H1 (cell line): ENCODE measurements around the gene RPS3. TPM values are rescaled to one million over a fixed set of nuclear protein-coding genes. Genes with fewer than 3 reads are reported as not detected.

Experiments used
- CTCF ChIA-PET: fragments of 300-600 bp; sonication (Branson Sonifier 250); formaldehyde crosslinking; loops from one replicate; lab custom pipeline; 2021; ENCODE audit not compliant: partially characterized antibody; lab: Charles Lee
- POLR2A ChIA-PET: fragments of 300-600 bp; sonication (Branson Sonifier 250); formaldehyde crosslinking; loops from one replicate; lab custom pipeline; 2021; ENCODE audit warnings: inconsistent platforms; ENCODE audit not compliant: partially characterized antibody; lab: Charles Lee
- DNase-seq, 2 experiments: peaks; one replicate each; pipeline versions ENCODE4 v3.0.0 to v3.0.0-alpha.2; 2010 to 2022; ENCODE audit warnings: low spot score in 2 of 2, low read depth in 1 of 2, mixed read lengths in 1 of 2
- FAIRE-seq: peaks from 2 replicates; lab custom pipeline; 2011; peaks lifted over from hg19 to GRCh38; lab: Jason Lieb, UNC
- H2AFZ ChIP-seq: 2 replicates; pipeline ENCODE4 v1.8.1; 2012; ENCODE audit warnings: low read length, inconsistent platforms
- H2AK5ac ChIP-seq: 2 replicates; pipeline ENCODE4 v1.6.1; 2013; ENCODE audit warnings: low read depth, low read length
- H2BK120ac ChIP-seq: replicated peaks from 2 replicates; pipeline ENCODE3; 2013; ENCODE audit warnings: low read depth, low read length, inconsistent platforms
- H2BK12ac ChIP-seq: 2 replicates; pipeline ENCODE4 v1.6.1; 2013; ENCODE audit warnings: low read depth, low read length
- H2BK15ac ChIP-seq: 2 replicates; pipeline ENCODE4 v1.6.1; 2013; ENCODE audit warnings: low read length
- H2BK20ac ChIP-seq: 2 replicates; pipeline ENCODE4 v1.6.1; 2013; ENCODE audit warnings: low read length
- H2BK5ac ChIP-seq: 2 replicates; pipeline ENCODE4 v1.6.1; 2013; ENCODE audit warnings: low read depth, low read length
- H3K14ac ChIP-seq: 2 replicates; pipeline ENCODE4 v1.6.1; 2013; ENCODE audit warnings: inconsistent platforms; ENCODE audit not compliant: insufficient read length
- H3K18ac ChIP-seq: 2 replicates; pipeline ENCODE4 v1.6.1; 2013; ENCODE audit warnings: low read length; ENCODE audit errors: extremely low read depth
- H3K23ac ChIP-seq: 2 replicates; pipeline ENCODE4 v1.6.1; 2013; ENCODE audit warnings: inconsistent platforms; ENCODE audit not compliant: insufficient read length
- H3K23me2 ChIP-seq: 2 replicates; pipeline ENCODE4 v1.6.1; 2013; ENCODE audit warnings: low read depth, low read length
- H3K27ac ChIP-seq: 2 replicates; pipeline ENCODE4 v1.6.1; 2011; ENCODE audit warnings: low read depth, low read length, inconsistent platforms
- H3K27me3 ChIP-seq, 4 experiments: replicated peaks in 1 of 4; 1 replicate in 1 of 4; 2 replicates in 3 of 4; pipeline versions ENCODE4 v1.6.1 to v1.8.1; 2011 to 2013; ENCODE audit warnings: low read length in 3 of 4, mild to moderate bottlenecking in 3 of 4, inconsistent platforms in 2 of 4, mixed read lengths in 2 of 4, moderate library complexity in 1 of 4; ENCODE audit not compliant: control insufficient read depth in 3 of 4, insufficient read depth in 3 of 4; ENCODE audit errors: extremely low read depth in 1 of 4
- H3K36me3 ChIP-seq, 4 experiments: 2 replicates each; pipeline versions ENCODE4 v1.6.1 to v1.8.1; 2011 to 2013; ENCODE audit warnings: mild to moderate bottlenecking in 4 of 4, low read length in 3 of 4, moderate library complexity in 2 of 4, control low read depth in 1 of 4, inconsistent platforms in 1 of 4; ENCODE audit not compliant: insufficient read depth in 4 of 4, control insufficient read depth in 2 of 4
- H3K4ac ChIP-seq: replicated peaks from 2 replicates; pipeline ENCODE3; 2013; ENCODE audit warnings: low read length, low read depth, mixed read lengths, inconsistent platforms; ENCODE audit not compliant: insufficient read length
- H3K4me1 ChIP-seq, 4 experiments: replicated peaks in 1 of 4; 1 replicate in 1 of 4; 2 replicates in 3 of 4; pipeline versions ENCODE4 v1.6.1 to v1.8.1; 2011 to 2013; ENCODE audit warnings: low read length in 3 of 4, inconsistent platforms in 2 of 4, mixed read lengths in 1 of 4; ENCODE audit not compliant: insufficient read depth in 4 of 4, control insufficient read depth in 3 of 4
- H3K4me2 ChIP-seq, 2 experiments: 2 replicates each; pipeline versions ENCODE4 v1.6.1 to v1.8.1; 2011 to 2013; ENCODE audit warnings: low read depth in 2 of 2, low read length in 2 of 2, control low read depth in 1 of 2, inconsistent platforms in 1 of 2, mild to moderate bottlenecking in 1 of 2; ENCODE audit not compliant: insufficient read depth in 1 of 2
- H3K4me3 ChIP-seq, 4 experiments: fragments of 200-600, 300-600 bp in 1 of 4; sonication (generic), shearing (Covaris generic), sonication (Bioruptor Twin) in 1 of 4; 2 replicates each; pipeline versions ENCODE4 v1.5.1 to v1.8.1; 2011 to 2016; ENCODE audit warnings: low read length in 4 of 4, low read depth in 3 of 4, control low read depth in 2 of 4, inconsistent platforms in 2 of 4, mild to moderate bottlenecking in 2 of 4, mixed read lengths in 1 of 4, moderate library complexity in 1 of 4; ENCODE audit not compliant: insufficient read depth in 2 of 4; ENCODE audit errors: extremely low read depth in 1 of 4
- H3K56ac ChIP-seq: replicated peaks from 2 replicates; pipeline ENCODE3; 2013; ENCODE audit warnings: low read depth, mild to moderate bottlenecking, mixed read lengths, low read length, inconsistent platforms; ENCODE audit not compliant: insufficient read length
- H3K79me1 ChIP-seq: 2 replicates; pipeline ENCODE4 v1.6.1; 2013; ENCODE audit warnings: low read depth, low read length, control low read depth
- H3K79me2 ChIP-seq, 2 experiments: 2 replicates each; pipeline versions ENCODE4 v1.6.1 to v1.8.1; 2012 to 2013; ENCODE audit warnings: low read length in 2 of 2, mild to moderate bottlenecking in 2 of 2, inconsistent platforms in 1 of 2; ENCODE audit not compliant: insufficient read depth in 2 of 2, control insufficient read depth in 1 of 2
- H3K9ac ChIP-seq, 4 experiments: replicated peaks in 1 of 4; 1 replicate in 1 of 4; 2 replicates in 3 of 4; pipeline versions ENCODE4 v1.6.1 to v1.8.1; 2011 to 2013; ENCODE audit warnings: low read depth in 3 of 4, low read length in 3 of 4, control low read depth in 2 of 4, mild to moderate bottlenecking in 2 of 4, moderate library complexity in 2 of 4, inconsistent platforms in 1 of 4; ENCODE audit errors: extremely low read depth in 1 of 4
- H3K9me3 ChIP-seq, 2 experiments: 2 replicates each; pipeline versions ENCODE4 v1.6.1 to v1.8.1; 2012 to 2013; ENCODE audit warnings: mild to moderate bottlenecking in 2 of 2, moderate library complexity in 2 of 2, control low read depth in 1 of 2, inconsistent platforms in 1 of 2, low read depth in 1 of 2, low read length in 1 of 2, mixed read lengths in 1 of 2; ENCODE audit not compliant: insufficient read depth in 2 of 2
- H4K20me1 ChIP-seq, 2 experiments: replicated peaks in 1 of 2; 2 replicates each; pipeline versions ENCODE3 to v1.8.1; 2011 to 2013; ENCODE audit warnings: inconsistent platforms in 2 of 2, low read length in 2 of 2, mild to moderate bottlenecking in 1 of 2; ENCODE audit not compliant: insufficient read depth in 2 of 2, control insufficient read depth in 1 of 2
- H4K5ac ChIP-seq: 2 replicates; pipeline ENCODE4 v1.6.1; 2013; ENCODE audit warnings: low read length, low read depth, mixed read lengths, inconsistent platforms; ENCODE audit not compliant: insufficient read length
- H4K8ac ChIP-seq: 2 replicates; pipeline ENCODE4 v1.8.0; 2013; ENCODE audit warnings: mild to moderate bottlenecking, moderate library complexity, low read length, inconsistent platforms; ENCODE audit not compliant: insufficient read depth; ENCODE audit errors: extremely low read depth
- H4K91ac ChIP-seq: replicated peaks from 2 replicates; pipeline ENCODE3; 2013; ENCODE audit warnings: low read length, mixed read lengths, inconsistent platforms; ENCODE audit not compliant: insufficient read length
- JUND ChIP-seq: IDR thresholded peaks from 2 replicates; pipeline ENCODE4 v1.6.1; 2011; ENCODE audit warnings: mild to moderate bottlenecking, improper control_type of control experiment, low read length
- RAD21 ChIP-seq, 2 experiments: IDR thresholded peaks in 1 of 2; conservative IDR thresholded peaks in 1 of 2; 2 replicates each; pipeline ENCODE4 v1.6.1; 2011; ENCODE audit warnings: low read depth in 2 of 2, low read length in 2 of 2, improper control_type of control experiment in 1 of 2, inconsistent platforms in 1 of 2, mild to moderate bottlenecking in 1 of 2, moderate library complexity in 1 of 2
- SP4 ChIP-seq: IDR thresholded peaks from 2 replicates; pipeline ENCODE4 v1.6.1; 2012; ENCODE audit warnings: low read length, inconsistent platforms
- WGBS, 2 experiments: shearing (Covaris generic) in 1 of 2; methylation state at CpG; one replicate each; pipeline versions ENCODE4 v1.1.6 to v1.1.7; 2013 to 2015; ENCODE audit warnings: low lambda C conversion rate in 2 of 2, mixed read lengths in 2 of 2, inconsistent platforms in 1 of 2, low coverage in 1 of 2, missing lambda C conversion rate in 1 of 2; ENCODE audit not compliant: insufficient replicate concordance in 2 of 2, insufficient coverage in 1 of 2, insufficient read length in 1 of 2; ENCODE audit errors: extremely low coverage in 1 of 2, missing lambda C conversion rate in 1 of 2; 5-methylcytosine and 5-hydroxymethylcytosine counted together
- polyA plus RNA-seq, 7 experiments: library from polyadenylated mRNA; depleted of rRNA in 3 of 7; stranded (reverse) in 5 of 7; unstranded in 2 of 7; fragments of >200 nt in 5 of 7; fragments of 200-250 nt in 2 of 7; gene quantifications; 1 replicate in 5 of 7; 2 replicates in 1 of 7; 4 replicates in 1 of 7; pipeline versions ENCODE4 v1.2.1 to v1.2.3, GENCODE V29; 2011 to 2013; ENCODE audit warnings: missing spikeins in 2 of 7, mixed read lengths in 2 of 7
- total RNA-seq: library from RNA; stranded (reverse); fragmentation: NEBNext Ultra II Directional; extraction: Animal tissue kit (Norgen Biotek cat#: 25700); gene quantifications from 2 replicates; pipeline ENCODE4 v1.2.1, GENCODE V29; 2021
- TF ChIP-seq, protein P1 (sequence below), 3 experiments: IDR thresholded peaks; 1 replicate in 2 of 3; 2 replicates in 1 of 3; pipeline versions ENCODE4 v1.5.1 to v1.6.1; 2011; ENCODE audit warnings: low read length in 3 of 3, mild to moderate bottlenecking in 3 of 3, inconsistent platforms in 2 of 3, low read depth in 1 of 3, moderate library complexity in 1 of 3; ENCODE audit not compliant: insufficient read depth in 1 of 3; ENCODE audit errors: control extremely low read depth in 1 of 3

The RPS3 gene
- total and polyA plus RNA-seq, 2 of the 8 experiments (the other 6 are each of a cell fraction or from before 2014, with no cell fraction given), result 3,813 to 4,194 TPM

DNA sequence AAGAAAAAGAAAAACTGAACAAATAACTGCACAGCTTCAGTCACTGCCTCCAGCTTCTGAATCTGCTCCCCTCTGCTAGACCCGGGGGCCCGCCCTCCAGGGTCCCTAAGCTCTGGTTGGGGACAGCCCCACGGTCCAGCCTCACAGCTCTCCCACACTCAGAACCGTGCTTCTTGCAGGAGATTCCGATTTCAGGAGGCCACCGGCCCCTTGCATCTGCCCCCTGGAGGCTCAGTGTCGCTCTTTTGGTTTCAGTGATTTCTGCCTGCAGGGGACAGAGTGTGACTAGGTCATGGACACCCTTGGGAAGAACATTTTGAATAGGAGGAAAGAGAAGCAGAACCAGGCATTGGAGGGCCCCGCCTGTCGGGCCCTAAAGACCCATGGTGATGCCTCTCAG lies 23.1 kb upstream of the RPS3 start:
- FAIRE-seq (no peak), DNase-seq (no peak)
- no peaks in the 10 kb centered on the region for H3K4me1 ChIP-seq

More for the DNA sequence above, 23.1 kb upstream of the RPS3 start:
- Histone ChIP-seq H3K4me2 (no peak overlapping the region), H3K79me2 (no peaks in the 10 kb centered on the region), H2BK12ac (no peak overlapping the region), H2BK15ac (peak overlapping the region; percentile 99; the same call in 1 of the 2 replicates), H3K79me1 (no peaks in the 10 kb centered on the region), H2BK5ac (no peak overlapping the region; the same call in 1 of the 2 replicates), H4K20me1 (no peaks in the 10 kb centered on the region), H3K23ac (no peak overlapping the region), H2BK120ac (no peak overlapping the region), H4K91ac (no peak overlapping the region), H4K5ac (no peak overlapping the region), H2BK20ac (no peak overlapping the region), H2AFZ (no peak overlapping the region), H3K14ac (no peak overlapping the region), H3K18ac (no peak overlapping the region), H3K9ac (no peak overlapping the region), H3K56ac (no peak overlapping the region), H3K27ac (no peak overlapping the region), H3K4me3 (no peak overlapping the region), H3K9me3 (no peaks in the 10 kb centered on the region), H3K4ac (no peak overlapping the region), H3K36me3 (no peaks in the 10 kb centered on the region), H3K23me2 (no peaks in the 10 kb centered on the region), H4K8ac (no peak overlapping the region), H2AK5ac (no peak overlapping the region), H3K27me3 (no peaks in the 10 kb centered on the region; a peak in 1 of 7 replicates)
- 72% methylated on average over 8 of the region's 9 CpGs; no CpG with 5 or more reads in 1 of the 2 experiments for WGBS, 2 experiments
- TF ChIP-seq, protein P1, sequence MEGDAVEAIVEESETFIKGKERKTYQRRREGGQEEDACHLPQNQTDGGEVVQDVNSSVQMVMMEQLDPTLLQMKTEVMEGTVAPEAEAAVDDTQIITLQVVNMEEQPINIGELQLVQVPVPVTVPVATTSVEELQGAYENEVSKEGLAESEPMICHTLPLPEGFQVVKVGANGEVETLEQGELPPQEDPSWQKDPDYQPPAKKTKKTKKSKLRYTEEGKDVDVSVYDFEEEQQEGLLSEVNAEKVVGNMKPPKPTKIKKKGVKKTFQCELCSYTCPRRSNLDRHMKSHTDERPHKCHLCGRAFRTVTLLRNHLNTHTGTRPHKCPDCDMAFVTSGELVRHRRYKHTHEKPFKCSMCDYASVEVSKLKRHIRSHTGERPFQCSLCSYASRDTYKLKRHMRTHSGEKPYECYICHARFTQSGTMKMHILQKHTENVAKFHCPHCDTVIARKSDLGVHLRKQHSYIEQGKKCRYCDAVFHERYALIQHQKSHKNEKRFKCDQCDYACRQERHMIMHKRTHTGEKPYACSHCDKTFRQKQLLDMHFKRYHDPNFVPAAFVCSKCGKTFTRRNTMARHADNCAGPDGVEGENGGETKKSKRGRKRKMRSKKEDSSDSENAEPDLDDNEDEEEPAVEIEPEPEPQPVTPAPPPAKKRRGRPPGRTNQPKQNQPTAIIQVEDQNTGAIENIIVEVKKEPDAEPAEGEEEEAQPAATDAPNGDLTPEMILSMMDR (IDR thresholded peaks at IDR 0.05; ENCODE audit: control extremely low read depth in 1 of 3, insufficient read depth in 1 of 3, low read depth in 1 of 3, low read length in 3 of 3), result peak in 2 of 3 experiments; percentile 38 to 55; a peak in 3 of 4 replicates
- TF ChIP-seq SP4 (no peak), JUND (no peak), RAD21 (IDR thresholded peaks at IDR 0.05 in 1 of 2, conservative IDR thresholded peaks at IDR 0.05 in 1 of 2; ENCODE audit: low read depth in 2 of 2, low read length in 2 of 2) (peak; percentile 21 to 38; a peak in 3 of 4 replicates)
- ChIA-PET CTCF (interaction anchor here (0.6 to 16.6 kb wide), 11 partner anchors 14 to 98 kb away, joined by 3 to 327 read pairs (median 4); no protein-coding TSS in a partner anchor), POLR2A (interaction anchor here (1.5 to 1.7 kb wide), 2 partner anchors 24 to 30 kb away, joined by 3 to 4 read pairs; no protein-coding TSS in a partner anchor)
